HG03039 (cell line): ENCODE results near the gene GABBR2.
"Not testable (repeated sequence)": the region's sequence is repeated elsewhere in the genome, so short reads cannot be mapped to it uniquely, and the experiment has no call there.

Experiments
- ATAC-seq: cut with Tn5 transposase; IDR thresholded peaks from one replicate; pipeline ENCODE4 v1.9.1; 2021; ENCODE audit warnings: mild to moderate bottlenecking, moderate library complexity; ENCODE audit not compliant: unreplicated experiment

Gene GABBR2

GRCh38 chr9:98276907-98277469 lies 431.7 kb downstream of the GABBR2 start:
- ATAC-seq = no peak

GRCh38 chr9:98275159-98275558 lies 433.6 kb downstream of the GABBR2 start:
- no peak for ATAC-seq

- ATAC-seq = no peak
These were observed 436.7 kb downstream of the GABBR2 start for GRCh38 chr9:98272083-98272482.

DNA sequence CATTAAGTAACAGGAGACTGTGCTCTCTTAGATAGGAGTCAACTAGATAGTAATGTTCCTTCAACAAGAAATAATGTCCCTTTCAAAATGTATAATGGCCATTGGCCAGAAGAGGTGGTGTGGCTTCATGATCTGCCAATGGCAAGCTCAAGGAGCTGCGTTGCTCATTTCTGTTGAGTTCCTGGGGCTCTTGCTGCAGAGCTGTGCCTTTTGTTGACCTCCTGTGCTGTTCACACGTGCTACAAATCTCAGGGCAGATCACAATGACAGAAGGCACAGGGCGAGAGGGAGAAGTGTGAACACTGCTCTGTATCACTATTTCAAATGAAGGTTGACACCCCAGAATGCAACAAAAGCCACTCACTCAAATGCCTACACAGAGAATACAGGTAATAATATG lies 437.3 kb downstream of the GABBR2 start:
- no peak for ATAC-seq

GRCh38 chr9:98270284-98270683 lies 438.5 kb downstream of the GABBR2 start:
- ATAC-seq = not testable (repeated sequence)

DNA sequence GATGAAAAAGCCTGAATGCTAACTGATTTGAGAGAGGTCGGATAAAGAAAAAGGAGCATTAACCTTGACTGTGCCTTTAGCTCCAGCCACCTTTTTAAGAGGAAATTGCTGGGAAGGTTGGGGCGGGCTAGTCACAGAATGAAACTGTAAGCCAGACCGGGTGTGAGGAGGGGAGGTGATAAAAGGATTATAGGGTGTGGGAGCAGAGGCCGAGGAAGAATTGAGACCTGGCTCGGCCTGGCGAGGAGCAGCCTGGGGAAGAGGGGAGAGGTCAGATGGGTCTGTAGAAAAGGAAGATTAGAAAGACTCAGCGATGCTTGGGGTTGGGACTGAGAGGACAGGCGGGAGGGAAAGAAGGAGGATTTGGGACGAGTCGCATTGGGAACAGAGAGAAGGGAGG lies 439.1 kb downstream of the GABBR2 start:
- ATAC-seq = not testable (repeated sequence)

DNA sequence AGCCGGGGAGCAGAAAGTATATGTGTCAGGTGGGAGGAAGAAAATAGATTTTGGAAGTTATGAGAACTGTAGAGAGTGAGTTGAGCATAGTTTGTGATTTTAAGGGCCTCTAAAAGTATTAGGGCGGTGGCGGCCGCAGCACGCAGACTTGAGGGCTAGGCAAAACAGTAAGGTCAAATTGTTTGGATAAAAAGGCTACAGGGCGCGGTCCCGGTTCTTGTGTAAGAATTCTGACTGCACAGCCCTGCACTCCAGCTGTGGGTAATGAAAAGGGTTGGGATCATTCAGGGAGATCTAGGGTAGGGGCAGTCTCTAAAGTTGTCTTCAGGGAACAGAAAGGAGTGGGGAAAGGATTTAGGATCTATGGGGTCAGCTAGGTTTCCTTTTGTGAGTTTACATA lies 441.2 kb downstream of the GABBR2 start:
- not testable (repeated sequence) for ATAC-seq

DNA sequence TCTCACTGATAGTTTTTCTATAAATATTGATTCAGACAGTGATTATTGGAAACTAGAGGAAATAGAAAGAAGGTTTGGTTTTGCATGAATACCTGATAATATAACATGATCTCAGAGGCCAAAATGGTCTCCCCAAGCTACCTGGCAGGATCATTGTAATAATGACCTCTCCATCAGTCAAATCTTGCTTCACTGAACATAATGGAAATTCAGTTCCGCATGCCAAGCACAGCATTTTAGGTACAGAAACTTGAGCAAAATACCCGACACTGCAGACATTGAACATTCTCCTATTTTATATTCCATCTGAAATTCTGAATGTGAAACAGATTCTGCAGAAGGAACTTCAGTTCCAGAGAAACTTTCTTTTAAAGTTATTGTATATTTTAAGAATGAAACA lies 444.2 kb downstream of the GABBR2 start:
- ATAC-seq = no peak

- ATAC-seq = peak; percentile 74
These were observed 445.0 kb downstream of the GABBR2 start for GRCh38 chr9:98263482-98264357.

DNA sequence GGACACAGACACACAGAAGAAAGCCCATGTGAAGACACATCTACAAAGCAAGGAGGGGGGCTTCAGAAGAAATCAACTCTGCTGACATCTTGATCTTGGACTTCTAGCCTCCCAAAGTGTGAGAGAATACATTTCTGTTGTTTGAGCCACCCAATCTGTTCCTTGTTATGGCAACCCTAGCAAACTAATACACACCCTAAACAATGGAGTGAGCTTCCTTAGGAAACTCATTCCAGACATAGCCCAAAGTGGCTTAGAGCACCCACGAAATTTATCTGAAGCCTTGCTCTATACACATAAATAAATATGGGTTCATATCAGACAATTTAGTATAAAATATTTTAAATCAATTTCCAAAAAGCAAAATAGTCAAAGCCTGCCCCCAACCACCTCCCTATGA lies 445.7 kb downstream of the GABBR2 start:
- no peak for ATAC-seq

DNA sequence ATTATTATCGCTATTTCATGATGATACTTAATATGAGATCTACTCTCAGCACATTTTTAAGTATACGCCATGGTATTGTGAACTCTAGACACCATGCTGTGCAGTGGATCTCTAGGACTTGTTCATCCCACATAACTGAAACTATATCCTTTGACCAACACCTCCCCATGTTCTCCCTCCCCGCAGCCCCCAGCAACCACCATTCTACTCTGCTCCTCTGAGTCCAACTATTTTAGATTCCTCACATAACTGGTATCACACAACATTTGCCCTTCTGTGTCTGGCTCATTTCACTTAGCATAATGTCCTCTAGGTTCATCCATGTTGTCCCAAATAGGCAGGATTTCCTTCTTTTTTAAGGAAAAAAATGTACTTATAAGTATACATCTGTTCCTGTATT lies 446.7 kb downstream of the GABBR2 start:
- ATAC-seq = no peak

- no peak for ATAC-seq
These were observed 448.1 kb downstream of the GABBR2 start for GRCh38 chr9:98260635-98261034.

DNA sequence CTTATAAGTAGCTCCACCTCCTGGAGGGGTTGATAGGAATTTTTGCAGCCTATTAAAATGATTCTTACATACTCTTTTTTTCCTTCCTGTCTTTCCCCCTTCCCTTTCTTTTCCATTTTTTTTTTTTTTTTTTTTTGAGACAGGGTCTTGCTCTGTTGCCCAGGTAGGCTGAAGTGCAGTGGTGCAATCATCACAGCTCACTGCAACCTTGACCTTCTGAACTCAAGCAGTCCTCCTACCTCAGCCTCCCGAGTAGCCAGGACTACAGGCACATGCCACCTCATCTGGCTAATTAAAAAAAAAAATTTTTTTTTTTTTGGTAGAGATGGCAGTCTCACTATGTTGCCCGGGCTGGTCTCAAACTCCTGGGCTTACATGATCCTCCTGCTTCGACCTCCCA lies 448.9 kb downstream of the GABBR2 start:
- ATAC-seq = no peak

GRCh38 chr9:98256756-98257155 lies 452.0 kb downstream of the GABBR2 start:
- no peak for ATAC-seq

GRCh38 chr9:98255578-98256296 lies 453.0 kb downstream of the GABBR2 start, which contains the start of gene TBC1D2:
Gene TBC1D2, minus strand, starts transcription at chr9:98255649. Its CDS starts 108 bp downstream, at chr9:98255541.
- ATAC-seq = peak; percentile 79

DNA sequence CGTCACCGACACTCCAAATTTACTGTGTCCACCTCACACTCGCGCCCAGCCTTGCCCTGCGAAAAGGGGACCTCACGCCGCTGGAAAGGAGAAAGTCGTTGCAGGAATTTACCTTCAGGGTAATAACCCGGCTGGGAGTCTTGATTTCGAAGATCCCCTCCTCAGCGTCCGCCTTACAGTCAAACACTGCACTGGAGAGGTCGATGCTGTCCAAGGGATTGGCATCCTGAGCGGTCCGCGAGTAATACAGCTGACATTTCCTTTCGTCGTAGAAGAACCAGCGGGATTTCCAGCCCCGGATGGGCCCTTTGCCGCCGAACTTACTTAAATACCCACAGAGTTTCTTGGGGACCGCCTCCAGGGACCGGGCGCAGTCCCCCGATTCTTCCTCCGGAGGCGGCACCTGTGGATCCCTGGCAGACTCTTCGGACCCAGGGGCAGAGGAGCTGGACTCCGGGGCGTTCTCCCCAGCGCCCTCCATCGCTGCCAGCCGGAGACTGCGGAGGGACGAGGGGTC lies 453.6 kb downstream of the GABBR2 start:
- no peak for ATAC-seq

DNA sequence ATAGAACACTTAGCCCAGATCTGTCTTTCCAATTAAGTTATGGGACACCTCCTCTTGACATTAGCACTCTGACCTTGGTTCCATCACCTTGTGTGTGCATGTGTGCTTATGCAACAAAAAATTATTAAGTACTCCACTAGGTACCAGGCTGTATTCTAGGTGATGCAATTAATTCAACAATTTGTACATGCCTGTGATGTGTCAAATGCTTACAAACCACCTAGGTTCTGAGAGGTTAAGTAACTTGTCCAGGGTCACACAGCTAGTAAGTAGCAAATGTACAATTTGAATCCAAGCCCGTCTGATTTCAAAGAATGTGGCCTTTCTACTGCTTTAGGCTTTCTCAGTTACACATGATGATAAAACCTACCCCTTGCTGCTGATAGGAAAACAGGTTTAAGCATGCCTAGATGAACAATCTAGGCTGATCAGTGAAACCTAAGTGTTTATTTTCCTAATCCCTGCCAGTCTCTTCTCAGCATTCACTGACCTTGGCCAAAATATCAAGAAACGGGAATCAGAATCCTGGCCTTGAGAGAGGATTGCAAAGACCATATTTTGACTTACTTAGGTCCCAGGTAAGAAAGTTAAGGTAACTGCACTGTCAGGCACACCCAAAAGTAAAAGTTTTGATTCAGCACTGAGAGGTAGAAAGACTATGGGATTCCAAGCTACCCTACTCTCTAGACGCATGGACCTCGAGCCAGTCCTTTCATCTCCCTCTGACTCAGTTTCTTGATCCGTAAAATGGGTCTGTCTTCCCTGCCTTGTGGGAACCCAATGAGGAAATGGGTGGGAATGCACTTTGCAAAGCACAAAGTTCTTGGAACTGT lies 454.3 kb downstream of the GABBR2 start:
- ATAC-seq = no peak

DNA sequence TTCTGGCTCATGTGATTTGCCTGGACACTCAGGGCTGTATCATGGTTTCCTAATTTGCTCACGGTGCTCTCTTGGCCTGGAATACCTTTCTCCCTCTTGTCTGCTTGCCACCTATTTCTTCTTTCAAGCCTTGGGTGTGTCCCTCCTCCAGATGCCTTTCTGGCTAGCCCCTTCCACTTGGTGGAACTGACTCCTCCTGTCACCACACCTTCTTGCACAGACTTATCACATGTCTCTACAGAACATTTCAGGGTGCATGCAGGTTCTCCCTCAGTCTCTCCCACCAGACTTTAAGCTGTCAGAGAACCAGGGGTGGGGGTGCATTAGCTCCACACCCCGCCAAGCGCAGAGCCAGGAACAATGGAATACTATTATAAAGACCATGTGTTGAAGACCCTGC lies 455.2 kb downstream of the GABBR2 start:
- ATAC-seq = no peak

DNA sequence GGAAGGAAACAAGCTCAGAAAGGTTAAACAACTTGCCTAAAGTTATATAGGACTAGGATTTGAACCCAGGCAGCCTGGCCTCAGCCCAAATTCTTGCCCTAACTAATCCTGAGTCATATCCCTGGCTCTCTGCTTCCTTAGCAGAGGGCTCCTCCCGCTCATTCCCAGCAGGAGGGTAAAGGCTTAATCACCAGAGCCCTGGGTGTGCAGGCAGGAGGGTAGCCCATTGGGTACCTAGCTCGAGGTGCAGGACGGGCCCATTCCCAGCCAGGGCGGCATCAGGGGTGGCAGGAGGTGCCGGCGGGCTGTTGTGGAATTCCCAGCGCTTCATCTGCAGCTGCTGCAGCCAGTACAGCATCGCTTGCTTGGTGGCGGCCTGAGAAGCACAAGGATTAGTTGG lies 457.2 kb downstream of the GABBR2 start:
- no peak for ATAC-seq

GRCh38 chr9:98249771-98250170 lies 459.0 kb downstream of the GABBR2 start:
- no peak for ATAC-seq
